ENCODE results near the gene DCTN5. TPM values are rescaled to one million over a fixed set of nuclear protein-coding genes. Genes with fewer than 3 reads are reported as not detected.

DCTN5 gene
- polyA plus RNA-seq, 2 of the 4 experiments (the other 2 are of a cell fraction), result 64.6 to 91.1 TPM

DNA sequence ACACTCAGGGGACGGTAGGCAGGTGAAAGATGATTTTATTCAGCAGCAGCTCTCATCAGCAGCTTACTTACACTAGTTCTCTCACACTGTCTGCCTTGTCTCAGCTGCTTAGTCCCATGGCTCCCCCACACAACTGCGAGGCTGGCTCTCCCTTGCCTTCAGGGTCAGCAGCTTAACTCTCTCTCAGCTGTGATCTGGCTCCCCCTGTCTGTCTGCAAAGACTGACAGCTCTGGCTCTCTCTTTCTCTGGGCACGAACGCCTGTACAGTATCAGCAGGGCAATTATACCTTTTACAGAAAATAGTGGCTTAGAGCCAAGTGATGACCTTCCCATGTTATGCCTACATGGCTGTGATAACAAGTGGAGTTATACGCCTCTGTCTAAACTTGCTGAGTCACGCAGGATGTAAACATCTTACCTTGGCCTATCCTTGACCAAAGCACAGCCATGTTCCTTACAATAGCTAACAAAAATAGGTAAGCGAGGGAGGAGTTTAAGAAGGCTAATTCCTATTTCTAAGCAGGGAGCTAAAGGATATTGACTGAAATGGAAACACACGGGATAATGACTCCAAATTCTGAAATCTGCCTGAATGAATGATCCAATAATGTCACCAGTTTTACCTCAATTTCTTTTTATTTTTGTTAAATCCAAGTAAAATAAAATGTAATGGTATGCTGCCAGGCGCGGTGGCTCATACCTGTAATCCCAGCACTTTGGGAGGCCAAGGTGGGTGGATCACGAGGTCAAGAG, 44.1 kb upstream of the DCTN5 start (continued):
- TF ChIP-seq RARB (CRISPR knock-in tag; IDR thresholded peaks at IDR 0.05) (peak; percentile 79; the same call in 1 of the 2 replicates), HOXB13 (CRISPR knock-in tag; IDR thresholded peaks at IDR 0.05; ENCODE audit: low read depth) (peak; percentile 98), HOXB5 (CRISPR knock-in tag; IDR thresholded peaks at IDR 0.05) (peak; percentile 93), MYC (IDR thresholded peaks at IDR 0.05; ENCODE audit: borderline replicate concordance, low read length) (no peak), EP300 (IDR thresholded peaks at IDR 0.05) (no peak)

DNA sequence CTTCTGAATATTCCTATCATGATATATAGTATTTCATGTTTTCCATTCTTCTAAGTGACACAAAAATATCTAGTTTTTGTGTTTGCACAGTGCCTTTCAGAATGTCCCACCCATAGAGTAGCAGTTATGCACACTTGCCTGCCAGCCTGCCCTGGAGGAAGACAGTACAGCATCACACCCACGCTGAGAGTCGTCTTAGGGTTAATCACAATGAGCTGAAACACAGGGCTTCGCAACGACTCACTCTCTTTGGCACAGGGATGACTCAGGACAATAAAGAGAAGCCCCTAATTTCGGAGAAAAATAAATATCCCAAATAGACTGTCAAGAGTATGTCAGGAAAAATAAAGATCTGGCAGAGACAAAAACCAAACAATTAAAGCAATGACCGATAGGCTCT, 33.5 kb upstream of the DCTN5 start:
- 48% methylated on average over 6 of the region's 6 CpGs for WGBS (ENCODE audit: missing lambda C conversion rate)
- ATAC-seq (no peak; a peak in 1 of 6 replicates), FAIRE-seq (no peak), DNase-seq (ENCODE audit: low read depth in 1 of 2, low spot score in 1 of 2) (no peak)
- peaks cover 12% of the 10 kb centered on the region; the same call in 1 of the 3 replicates for H3K4me1 ChIP-seq
- H3K27ac ChIP-seq, result peak overlapping the region in 1 of 2 experiments; percentile 13; a peak in 2 of 6 replicates
- 0 out of 3 replicates have a peak overlapping the region, but pooled peaks have one; percentile 29 for H3K4me2 ChIP-seq
- ChIA-PET CTCF (interaction anchor here (2.7 kb wide), 1 partner anchor 11 kb away, joined by 10 read pairs; the partner anchor contains the start of gene NDUFAB1), POLR2A (no interaction called here)
- TF ChIP-seq CBX2 (IDR thresholded peaks at IDR 0.05; ENCODE audit: borderline replicate concordance, low read depth) (no peak), FOSL2 (IDR thresholded peaks at IDR 0.05) (no peak), FOSL2 (CRISPR knock-in tag; IDR thresholded peaks at IDR 0.05) (no peak), MAZ (IDR thresholded peaks at IDR 0.05; ENCODE audit: borderline replicate concordance, low read depth, low read length) (no peak), FOSB (CRISPR knock-in tag; IDR thresholded peaks at IDR 0.05) (no peak), JUN (IDR thresholded peaks at IDR 0.05) (no peak)
- TF ChIP-seq, protein P1, sequence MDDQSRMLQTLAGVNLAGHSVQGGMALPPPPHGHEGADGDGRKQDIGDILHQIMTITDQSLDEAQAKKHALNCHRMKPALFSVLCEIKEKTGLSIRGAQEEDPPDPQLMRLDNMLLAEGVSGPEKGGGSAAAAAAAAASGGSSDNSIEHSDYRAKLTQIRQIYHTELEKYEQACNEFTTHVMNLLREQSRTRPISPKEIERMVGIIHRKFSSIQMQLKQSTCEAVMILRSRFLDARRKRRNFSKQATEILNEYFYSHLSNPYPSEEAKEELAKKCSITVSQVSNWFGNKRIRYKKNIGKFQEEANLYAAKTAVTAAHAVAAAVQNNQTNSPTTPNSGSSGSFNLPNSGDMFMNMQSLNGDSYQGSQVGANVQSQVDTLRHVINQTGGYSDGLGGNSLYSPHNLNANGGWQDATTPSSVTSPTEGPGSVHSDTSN (IDR thresholded peaks at IDR 0.05), result no peak
- H3K9me3 ChIP-seq, result no peaks in the 10 kb centered on the region
- H3K4me3 ChIP-seq, result no peak overlapping the region

DNA sequence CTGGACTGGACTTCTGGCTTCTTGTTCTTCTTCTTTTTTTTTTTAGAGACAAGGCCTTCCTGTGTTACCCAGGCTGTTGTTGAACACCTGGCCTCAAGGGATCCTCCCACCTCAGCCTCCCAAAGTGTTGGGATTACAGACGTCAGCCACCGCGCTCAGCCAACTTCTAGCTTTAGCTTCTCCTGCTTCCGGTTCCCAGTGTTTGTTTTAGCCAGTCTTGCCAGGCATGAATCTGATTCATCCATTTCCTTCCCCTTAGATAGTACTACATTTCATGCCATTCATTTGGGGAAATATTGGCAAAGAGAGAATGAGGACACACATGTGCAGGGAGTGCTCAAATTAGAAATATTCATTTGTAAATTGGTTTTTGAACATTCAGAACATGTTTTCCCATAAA, 33.1 kb upstream of the DCTN5 start:
- H3K4me1 ChIP-seq, result peaks cover 12% of the 10 kb centered on the region; the same call in 1 of the 3 replicates
- ChIA-PET POLR2A (no interaction called here), CTCF (interaction anchor here (2.7 kb wide), 1 partner anchor 11 kb away, joined by 10 read pairs; the partner anchor contains the start of gene NDUFAB1)
- peak overlapping the region in 1 of 2 experiments; percentile 13; a peak in 2 of 6 replicates for H3K27ac ChIP-seq
- no peak for TF ChIP-seq CEBPB (IDR thresholded peaks at IDR 0.05)
- no peak for TF ChIP-seq POLR2A (IDR thresholded peaks at IDR 0.05; ENCODE audit: low read length)
- TF ChIP-seq MYC (IDR thresholded peaks at IDR 0.05; ENCODE audit: borderline replicate concordance, low read length), result no peak
- TF ChIP-seq ZFP36 (IDR thresholded peaks at IDR 0.05; ENCODE audit: borderline replicate concordance, partially characterized antibody), result no peak
- TF ChIP-seq EHMT2 (IDR thresholded peaks at IDR 0.05; ENCODE audit: low read depth), result no peak
- no peak for TF ChIP-seq NR3C1 (IDR thresholded peaks at IDR 0.05)
- no peak for TF ChIP-seq JUNB (IDR thresholded peaks at IDR 0.05)
- no peak for TF ChIP-seq NPAS2 (CRISPR knock-in tag; IDR thresholded peaks at IDR 0.05; ENCODE audit: borderline replicate concordance)
- TF ChIP-seq CHD4 (IDR thresholded peaks at IDR 0.05; ENCODE audit: borderline replicate concordance), result no peak
- TF ChIP-seq ZC3H11A (IDR thresholded peaks at IDR 0.05), result no peak
- no peak for TF ChIP-seq PHF8 (IDR thresholded peaks at IDR 0.05; ENCODE audit: borderline replicate concordance, low read depth)
- no peak for TF ChIP-seq SMC3 (IDR thresholded peaks at IDR 0.05)
- TF ChIP-seq RCOR1 (IDR thresholded peaks at IDR 0.05; ENCODE audit: low read depth, low read length), result no peak
- no peak for TF ChIP-seq HDAC2 (IDR thresholded peaks at IDR 0.05)
- no peak for TF ChIP-seq POLR2AphosphoS2 (conservative IDR thresholded peaks at IDR 0.05; ENCODE audit: low read length)
- no peaks in the 10 kb centered on the region for H3K9me3 ChIP-seq
- H3K4me2 ChIP-seq, result peak overlapping the region; percentile 29; the same call in 1 of the 3 replicates
- H3K4me3 ChIP-seq, result no peak overlapping the region
- FAIRE-seq (no peak), ATAC-seq (peak; percentile 64 to 82; a peak in 5 of 6 replicates), DNase-seq (ENCODE audit: low read depth in 1 of 2, low spot score in 1 of 2) (peak in 1 of 2 experiments; percentile 52)
- WGBS (ENCODE audit: missing lambda C conversion rate), result 27% methylated on average over 4 of the region's 4 CpGs

Measured in A549 (cell line).